HepG2 (cell line): Measurements from ENCODE around the gene SLA2. TPM values are rescaled to one million over a fixed set of nuclear protein-coding genes. Genes with fewer than 3 reads are reported as not detected.

ENCODE experiments used
- CEBPB ChIP-seq: IDR thresholded peaks from 2 replicates; pipeline ENCODE4 v1.6.1; 2011; ENCODE audit warnings: low read depth, low read length, improper control_type of control experiment, borderline replicate concordance
- ELF1 ChIP-seq: sonication (generic); formaldehyde crosslinking; IDR thresholded peaks from 2 replicates; pipeline ENCODE4 v1.4.0; 2020; ENCODE audit warnings: missing genetic modification reagents
- PPARG ChIP-seq: conservative IDR thresholded peaks from 2 replicates; pipeline ENCODE4 v1.6.1; 2016; ENCODE audit warnings: missing biosample characterization, missing genetic modification reagents
- RFX5 ChIP-seq: IDR thresholded peaks from 2 replicates; pipeline ENCODE4 v1.6.1; 2011; ENCODE audit warnings: low read depth, low read length, improper control_type of control experiment
- RFXAP ChIP-seq: sonication (generic); formaldehyde crosslinking; IDR thresholded peaks from 2 replicates; pipeline ENCODE4 v1.4.0; 2020; ENCODE audit warnings: missing genetic modification reagents, borderline replicate concordance
- SPEN ChIP-seq: sonication (generic); formaldehyde crosslinking; IDR thresholded peaks from 2 replicates; pipeline ENCODE4 v1.5.1; 2020; ENCODE audit warnings: low read depth, mild to moderate bottlenecking, missing genetic modification reagents
- ZNF121 ChIP-seq: sonication (generic); formaldehyde crosslinking; IDR thresholded peaks from 2 replicates; pipeline ENCODE4 v1.5.0; 2020; ENCODE audit warnings: mild to moderate bottlenecking, missing genetic modification reagents
- ZNF124 ChIP-seq: sonication (generic); formaldehyde crosslinking; IDR thresholded peaks from 2 replicates; pipeline ENCODE4 v1.4.0; 2020; ENCODE audit warnings: missing genetic modification reagents
- ZNF143 ChIP-seq: sonication (generic); formaldehyde crosslinking; IDR thresholded peaks from 2 replicates; pipeline ENCODE4 v1.4.0; 2020; ENCODE audit warnings: missing genetic modification reagents
- ZNF460 ChIP-seq: sonication (generic); formaldehyde crosslinking; IDR thresholded peaks from 2 replicates; pipeline ENCODE4 v1.5.1; 2020; ENCODE audit warnings: missing genetic modification reagents, mild to moderate bottlenecking, borderline replicate concordance
- ZNF766 ChIP-seq: sonication (generic); formaldehyde crosslinking; IDR thresholded peaks from 2 replicates; pipeline ENCODE4 v1.5.0; 2020; ENCODE audit warnings: missing genetic modification reagents, borderline replicate concordance
- ZSCAN12 ChIP-seq: sonication (generic); formaldehyde crosslinking; IDR thresholded peaks from 2 replicates; pipeline ENCODE4 v1.9.0; 2021; ENCODE audit warnings: mild to moderate bottlenecking, missing genetic modification reagents
- polyA plus RNA-seq, 8 experiments: library from polyadenylated mRNA; depleted of rRNA in 3 of 8; stranded (reverse) in 7 of 8; unstranded in 1 of 8; fragments of >200 nt; fragmentation: Illumina TruSeq in 4 of 8; extraction: Trizol in 4 of 8; gene quantifications; 2 replicates each; pipeline versions ENCODE4 v1.2.1 to v1.2.3, GENCODE V29; 2011 to 2016; ENCODE audit warnings: low read depth in 4 of 8, missing spikeins in 1 of 8, mixed read lengths in 1 of 8; ENCODE audit not compliant: insufficient read depth in 1 of 8
- total RNA-seq, 5 experiments: library from RNA; depleted of rRNA; stranded (reverse); fragments of >200 nt; fragmentation: Illumina TruSeq; extraction: Trizol; gene quantifications; 2 replicates each; pipeline ENCODE4 v1.2.3, GENCODE V29; 2016; ENCODE audit warnings: low read depth in 1 of 5
- TF ChIP-seq, protein P1 (sequence below): sonication (generic); formaldehyde crosslinking; IDR thresholded peaks from 2 replicates; pipeline ENCODE4 v1.5.1; 2020; ENCODE audit warnings: mild to moderate bottlenecking, missing genetic modification reagents, moderate library complexity
- TF ChIP-seq, protein P2 (sequence below): sonication (generic); formaldehyde crosslinking; IDR thresholded peaks from 2 replicates; pipeline ENCODE4 v1.4.0; 2020; ENCODE audit warnings: missing genetic modification reagents
- TF ChIP-seq, protein P3 (sequence below): sonication (generic); formaldehyde crosslinking; IDR thresholded peaks from 2 replicates; pipeline ENCODE4 v1.5.0; 2020; ENCODE audit warnings: missing genetic modification reagents
- TF ChIP-seq, protein P4 (sequence below): sonication (generic); formaldehyde crosslinking; IDR thresholded peaks from 2 replicates; pipeline ENCODE4 v1.5.1; 2020; ENCODE audit warnings: missing genetic modification reagents, mild to moderate bottlenecking, borderline replicate concordance
- TF ChIP-seq, protein P5 (sequence below): sonication (generic); formaldehyde crosslinking; IDR thresholded peaks from 2 replicates; pipeline ENCODE4 v1.4.0; 2020; ENCODE audit warnings: missing genetic modification reagents, borderline replicate concordance
- TF ChIP-seq, protein P6 (sequence below): sonication (generic); IDR thresholded peaks from 2 replicates; pipeline ENCODE4 v1.6.1; 2016; ENCODE audit warnings: low read depth, borderline replicate concordance

The SLA2 gene
- total and polyA plus RNA-seq, 2 of the 13 experiments (the other 11 are each of a cell fraction or from before 2014, with no cell fraction given): 1.6 to 3.6 TPM

DNA sequence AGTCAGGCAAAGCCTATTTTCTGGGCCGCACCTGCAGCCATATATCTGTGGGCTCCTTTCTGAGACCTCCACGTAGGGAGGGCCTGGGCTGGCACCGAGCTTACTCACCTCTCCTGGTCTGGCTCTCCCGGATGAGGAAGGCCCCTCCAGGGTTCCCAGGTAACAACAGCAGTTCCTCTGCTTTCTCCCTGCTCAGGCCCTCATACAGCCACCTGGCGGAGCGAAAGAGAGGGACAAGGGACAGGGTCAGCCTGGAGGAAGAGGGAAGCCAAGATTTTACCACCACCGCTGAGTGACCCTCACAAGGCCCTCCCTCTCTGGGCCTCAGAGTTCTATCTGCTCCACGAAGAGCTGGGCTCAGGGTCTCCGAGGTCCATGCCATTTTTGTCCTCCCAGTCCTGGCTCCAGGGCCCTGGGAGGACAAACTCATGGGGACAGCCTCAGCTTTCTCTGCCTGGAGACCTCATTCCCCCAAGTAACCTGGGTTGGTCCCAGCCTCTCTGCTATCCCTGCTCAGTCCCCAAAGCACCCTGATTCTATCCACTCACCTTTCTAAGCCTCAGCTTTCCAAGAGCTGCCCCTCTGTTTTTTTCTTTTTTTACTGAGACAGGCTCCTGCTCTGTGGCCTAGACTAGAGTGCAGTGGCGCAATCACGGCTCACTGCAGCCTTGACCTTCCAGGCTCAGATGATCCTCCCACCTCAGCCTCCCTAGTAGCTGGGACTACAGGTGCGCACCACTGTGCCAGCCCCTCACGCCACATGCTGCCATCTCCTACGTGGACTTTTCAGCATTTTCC lies 13.3 kb downstream of the SLA2 start (continued):
- TF ChIP-seq, protein P1, sequence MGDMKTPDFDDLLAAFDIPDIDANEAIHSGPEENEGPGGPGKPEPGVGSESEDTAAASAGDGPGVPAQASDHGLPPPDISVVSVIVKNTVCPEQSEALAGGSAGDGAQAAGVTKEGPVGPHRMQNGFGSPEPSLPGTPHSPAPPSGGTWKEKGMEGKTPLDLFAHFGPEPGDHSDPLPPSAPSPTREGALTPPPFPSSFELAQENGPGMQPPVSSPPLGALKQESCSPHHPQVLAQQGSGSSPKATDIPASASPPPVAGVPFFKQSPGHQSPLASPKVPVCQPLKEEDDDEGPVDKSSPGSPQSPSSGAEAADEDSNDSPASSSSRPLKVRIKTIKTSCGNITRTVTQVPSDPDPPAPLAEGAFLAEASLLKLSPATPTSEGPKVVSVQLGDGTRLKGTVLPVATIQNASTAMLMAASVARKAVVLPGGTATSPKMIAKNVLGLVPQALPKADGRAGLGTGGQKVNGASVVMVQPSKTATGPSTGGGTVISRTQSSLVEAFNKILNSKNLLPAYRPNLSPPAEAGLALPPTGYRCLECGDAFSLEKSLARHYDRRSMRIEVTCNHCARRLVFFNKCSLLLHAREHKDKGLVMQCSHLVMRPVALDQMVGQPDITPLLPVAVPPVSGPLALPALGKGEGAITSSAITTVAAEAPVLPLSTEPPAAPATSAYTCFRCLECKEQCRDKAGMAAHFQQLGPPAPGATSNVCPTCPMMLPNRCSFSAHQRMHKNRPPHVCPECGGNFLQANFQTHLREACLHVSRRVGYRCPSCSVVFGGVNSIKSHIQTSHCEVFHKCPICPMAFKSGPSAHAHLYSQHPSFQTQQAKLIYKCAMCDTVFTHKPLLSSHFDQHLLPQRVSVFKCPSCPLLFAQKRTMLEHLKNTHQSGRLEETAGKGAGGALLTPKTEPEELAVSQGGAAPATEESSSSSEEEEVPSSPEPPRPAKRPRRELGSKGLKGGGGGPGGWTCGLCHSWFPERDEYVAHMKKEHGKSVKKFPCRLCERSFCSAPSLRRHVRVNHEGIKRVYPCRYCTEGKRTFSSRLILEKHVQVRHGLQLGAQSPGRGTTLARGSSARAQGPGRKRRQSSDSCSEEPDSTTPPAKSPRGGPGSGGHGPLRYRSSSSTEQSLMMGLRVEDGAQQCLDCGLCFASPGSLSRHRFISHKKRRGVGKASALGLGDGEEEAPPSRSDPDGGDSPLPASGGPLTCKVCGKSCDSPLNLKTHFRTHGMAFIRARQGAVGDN (CRISPR knock-in tag): peak; percentile 90
- TF ChIP-seq, protein P2, sequence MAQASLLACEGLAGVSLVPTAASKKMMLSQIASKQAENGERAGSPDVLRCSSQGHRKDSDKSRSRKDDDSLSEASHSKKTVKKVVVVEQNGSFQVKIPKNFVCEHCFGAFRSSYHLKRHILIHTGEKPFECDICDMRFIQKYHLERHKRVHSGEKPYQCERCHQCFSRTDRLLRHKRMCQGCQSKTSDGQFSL (CRISPR knock-in tag): no peak; the same call in 1 of the 2 replicates
- TF ChIP-seq, protein P3, sequence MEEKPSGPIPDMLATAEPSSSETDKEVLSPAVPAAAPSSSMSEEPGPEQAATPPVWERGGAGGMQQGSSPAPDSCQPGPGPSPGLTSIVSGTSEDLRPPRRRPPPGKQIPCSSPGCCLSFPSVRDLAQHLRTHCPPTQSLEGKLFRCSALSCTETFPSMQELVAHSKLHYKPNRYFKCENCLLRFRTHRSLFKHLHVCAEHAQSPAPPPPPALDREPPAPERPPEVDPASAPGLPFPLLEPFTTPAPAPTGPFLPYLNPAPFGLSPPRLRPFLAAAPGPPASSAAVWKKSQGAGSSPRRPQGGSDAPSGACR (CRISPR knock-in tag): peak; percentile 99
- TF ChIP-seq, protein P4, sequence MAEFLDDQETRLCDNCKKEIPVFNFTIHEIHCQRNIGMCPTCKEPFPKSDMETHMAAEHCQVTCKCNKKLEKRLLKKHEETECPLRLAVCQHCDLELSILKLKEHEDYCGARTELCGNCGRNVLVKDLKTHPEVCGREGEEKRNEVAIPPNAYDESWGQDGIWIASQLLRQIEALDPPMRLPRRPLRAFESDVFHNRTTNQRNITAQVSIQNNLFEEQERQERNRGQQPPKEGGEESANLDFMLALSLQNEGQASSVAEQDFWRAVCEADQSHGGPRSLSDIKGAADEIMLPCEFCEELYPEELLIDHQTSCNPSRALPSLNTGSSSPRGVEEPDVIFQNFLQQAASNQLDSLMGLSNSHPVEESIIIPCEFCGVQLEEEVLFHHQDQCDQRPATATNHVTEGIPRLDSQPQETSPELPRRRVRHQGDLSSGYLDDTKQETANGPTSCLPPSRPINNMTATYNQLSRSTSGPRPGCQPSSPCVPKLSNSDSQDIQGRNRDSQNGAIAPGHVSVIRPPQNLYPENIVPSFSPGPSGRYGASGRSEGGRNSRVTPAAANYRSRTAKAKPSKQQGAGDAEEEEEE: no peak
- TF ChIP-seq ELF1 (CRISPR knock-in tag) (peak; percentile 72), ZSCAN12 (CRISPR knock-in tag) (no peak), CEBPB (peak; percentile 91), RFXAP (CRISPR knock-in tag) (0 out of 2 replicates have a peak, but pooled peaks have one; percentile 19), ZNF121 (CRISPR knock-in tag) (peak; percentile 12; the same call in 1 of the 2 replicates), ZNF124 (CRISPR knock-in tag) (peak; percentile 69), RFX5 (0 out of 2 replicates have a peak, but pooled peaks have one; percentile 50), SPEN (no peak; the same call in 1 of the 2 replicates), PPARG (CRISPR knock-in tag) (peak; percentile 37), ZNF460 (CRISPR knock-in tag) (peak; percentile 99), ZNF766 (CRISPR knock-in tag) (peak; percentile 73; the same call in 1 of the 2 replicates), ZNF143 (CRISPR knock-in tag) (no peak)
- TF ChIP-seq, protein P5, sequence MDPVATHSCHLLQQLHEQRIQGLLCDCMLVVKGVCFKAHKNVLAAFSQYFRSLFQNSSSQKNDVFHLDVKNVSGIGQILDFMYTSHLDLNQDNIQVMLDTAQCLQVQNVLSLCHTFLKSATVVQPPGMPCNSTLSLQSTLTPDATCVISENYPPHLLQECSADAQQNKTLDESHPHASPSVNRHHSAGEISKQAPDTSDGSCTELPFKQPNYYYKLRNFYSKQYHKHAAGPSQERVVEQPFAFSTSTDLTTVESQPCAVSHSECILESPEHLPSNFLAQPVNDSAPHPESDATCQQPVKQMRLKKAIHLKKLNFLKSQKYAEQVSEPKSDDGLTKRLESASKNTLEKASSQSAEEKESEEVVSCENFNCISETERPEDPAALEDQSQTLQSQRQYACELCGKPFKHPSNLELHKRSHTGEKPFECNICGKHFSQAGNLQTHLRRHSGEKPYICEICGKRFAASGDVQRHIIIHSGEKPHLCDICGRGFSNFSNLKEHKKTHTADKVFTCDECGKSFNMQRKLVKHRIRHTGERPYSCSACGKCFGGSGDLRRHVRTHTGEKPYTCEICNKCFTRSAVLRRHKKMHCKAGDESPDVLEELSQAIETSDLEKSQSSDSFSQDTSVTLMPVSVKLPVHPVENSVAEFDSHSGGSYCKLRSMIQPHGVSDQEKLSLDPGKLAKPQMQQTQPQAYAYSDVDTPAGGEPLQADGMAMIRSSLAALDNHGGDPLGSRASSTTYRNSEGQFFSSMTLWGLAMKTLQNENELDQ (CRISPR knock-in tag): no peak; the same call in 1 of the 2 replicates
- TF ChIP-seq, protein P6, sequence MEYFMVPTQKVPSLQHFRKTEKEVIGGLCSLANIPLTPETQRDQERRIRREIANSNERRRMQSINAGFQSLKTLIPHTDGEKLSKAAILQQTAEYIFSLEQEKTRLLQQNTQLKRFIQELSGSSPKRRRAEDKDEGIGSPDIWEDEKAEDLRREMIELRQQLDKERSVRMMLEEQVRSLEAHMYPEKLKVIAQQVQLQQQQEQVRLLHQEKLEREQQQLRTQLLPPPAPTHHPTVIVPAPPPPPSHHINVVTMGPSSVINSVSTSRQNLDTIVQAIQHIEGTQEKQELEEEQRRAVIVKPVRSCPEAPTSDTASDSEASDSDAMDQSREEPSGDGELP: peak; percentile 6; the same call in 1 of the 2 replicates
